Smooth muscle cell (in vitro differentiated cells): Measurements from ENCODE around the gene ATXN1L. TPM values are rescaled to one million over a fixed set of nuclear protein-coding genes. Genes with fewer than 3 reads are reported as not detected.

Experiments
- DNase-seq: peaks from one replicate; lab custom pipeline; 2025; ENCODE audit not compliant: unreplicated experiment; lab: John Stamatoyannopoulos, UW
- H2AFZ ChIP-seq: fragments of 200-600 bp; sonication (generic); 2 replicates; pipeline ENCODE4 v1.6.0; 2016; ENCODE audit warnings: antibody characterized with exemption, low read depth, mild to moderate bottlenecking
- H3F3A ChIP-seq: fragments of 200-600 bp; sonication (generic); 2 replicates; pipeline ENCODE4 v1.6.0; 2017; ENCODE audit warnings: antibody characterized with exemption, low read depth
- H3K27ac ChIP-seq: fragments of 200-600 bp; sonication (generic); 2 replicates; pipeline ENCODE4 v1.5.1; 2016; ENCODE audit warnings: low read depth, mild to moderate bottlenecking
- H3K27me3 ChIP-seq: fragments of 200-600 bp; sonication (generic); 2 replicates; pipeline ENCODE4 v1.6.1; 2016; ENCODE audit warnings: low read depth, mild to moderate bottlenecking
- H3K36me3 ChIP-seq: fragments of 200-600 bp; sonication (generic); 2 replicates; pipeline ENCODE4 v1.5.1; 2016; ENCODE audit warnings: low read depth
- H3K4me1 ChIP-seq: fragments of 200-600 bp; sonication (generic); 2 replicates; pipeline ENCODE4 v1.5.1; 2016; ENCODE audit warnings: low read depth
- H3K4me2 ChIP-seq: fragments of 200-600 bp; sonication (generic); 2 replicates; pipeline ENCODE4 v1.6.0; 2016; ENCODE audit warnings: mild to moderate bottlenecking
- H3K4me3 ChIP-seq: fragments of 200-600 bp; sonication (generic); 2 replicates; pipeline ENCODE4 v1.5.1; 2016; ENCODE audit warnings: mild to moderate bottlenecking
- H3K79me2 ChIP-seq: fragments of 200-600 bp; sonication (generic); 2 replicates; pipeline ENCODE4 v1.6.0; 2016; ENCODE audit warnings: low read depth, mild to moderate bottlenecking
- H3K9ac ChIP-seq: fragments of 200-600 bp; sonication (generic); 2 replicates; pipeline ENCODE4 v1.6.0; 2016; ENCODE audit warnings: low read depth
- H3K9me3 ChIP-seq: fragments of 200-600 bp; sonication (generic); replicated peaks from 2 replicates; pipeline ENCODE4 v1.5.1; 2016; ENCODE audit warnings: low read depth
- H4K20me1 ChIP-seq: fragments of 200-600 bp; sonication (generic); 2 replicates; pipeline ENCODE4 v1.6.0; 2016; ENCODE audit warnings: low read depth
- WGBS: methylation state at CpG from one replicate; pipeline ENCODE4 v1.1.7; 2016; ENCODE audit warnings: low lambda C conversion rate; 5-methylcytosine and 5-hydroxymethylcytosine counted together
- polyA plus RNA-seq: library from polyadenylated mRNA; unstranded; fragments of >200 nt; fragmentation: Nextera tagmentation; extraction: Ambion mirVana; gene quantifications from 2 replicates; pipeline ENCODE4 v1.2.1, GENCODE V29; 2016
- total RNA-seq: library from RNA; depleted of rRNA; stranded (reverse); fragments of >200 nt; gene quantifications from 2 replicates; pipeline ENCODE4 v1.2.3, GENCODE V29; 2014
- TF ChIP-seq, protein P1 (sequence below): fragments of 200-600 bp; sonication (generic); IDR thresholded peaks from 2 replicates; pipeline ENCODE4 v1.5.1; 2017; ENCODE audit warnings: borderline replicate concordance, mild to moderate bottlenecking, antibody characterized with exemption; ENCODE audit not compliant: insufficient read depth, poor library complexity, severe bottlenecking

ATXN1L gene
- total and polyA plus RNA-seq, 2 experiments from 2014 or later = 7.4 to 14.8 TPM

DNA sequence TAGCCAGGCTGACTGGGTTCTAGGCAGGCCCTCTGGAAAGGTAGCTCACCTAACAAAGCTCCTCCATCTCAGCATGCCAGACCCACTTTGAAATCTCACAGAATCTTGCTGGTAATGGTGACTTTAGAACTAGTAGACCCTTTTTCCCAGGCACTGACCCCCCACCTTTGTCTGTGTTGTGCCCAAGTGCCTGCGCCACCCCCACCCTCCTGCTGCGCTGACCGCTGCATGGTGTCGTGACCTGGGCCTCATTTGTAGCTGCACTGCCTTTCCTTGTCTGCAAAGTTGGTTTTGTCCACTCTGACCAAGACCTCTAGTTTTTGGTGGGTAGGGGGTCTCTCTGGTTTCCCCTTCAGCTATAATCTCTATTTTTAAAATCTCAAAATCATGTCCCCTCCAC is 6.8 kb downstream of the ATXN1L start:
- DNase-seq = no peak
- no peak overlapping the region for H3K27ac ChIP-seq
- peaks cover 17% of the 10 kb centered on the region for H3K79me2 ChIP-seq
- peaks cover 43% of the 10 kb centered on the region for H4K20me1 ChIP-seq
- H3F3A ChIP-seq = no peaks in the 10 kb centered on the region
- no peak overlapping the region for H3K9ac ChIP-seq
- no peaks in the 10 kb centered on the region for H3K9me3 ChIP-seq
- H3K4me3 ChIP-seq = no peak overlapping the region
- H3K4me2 ChIP-seq = no peak overlapping the region
- TF ChIP-seq, protein P1, sequence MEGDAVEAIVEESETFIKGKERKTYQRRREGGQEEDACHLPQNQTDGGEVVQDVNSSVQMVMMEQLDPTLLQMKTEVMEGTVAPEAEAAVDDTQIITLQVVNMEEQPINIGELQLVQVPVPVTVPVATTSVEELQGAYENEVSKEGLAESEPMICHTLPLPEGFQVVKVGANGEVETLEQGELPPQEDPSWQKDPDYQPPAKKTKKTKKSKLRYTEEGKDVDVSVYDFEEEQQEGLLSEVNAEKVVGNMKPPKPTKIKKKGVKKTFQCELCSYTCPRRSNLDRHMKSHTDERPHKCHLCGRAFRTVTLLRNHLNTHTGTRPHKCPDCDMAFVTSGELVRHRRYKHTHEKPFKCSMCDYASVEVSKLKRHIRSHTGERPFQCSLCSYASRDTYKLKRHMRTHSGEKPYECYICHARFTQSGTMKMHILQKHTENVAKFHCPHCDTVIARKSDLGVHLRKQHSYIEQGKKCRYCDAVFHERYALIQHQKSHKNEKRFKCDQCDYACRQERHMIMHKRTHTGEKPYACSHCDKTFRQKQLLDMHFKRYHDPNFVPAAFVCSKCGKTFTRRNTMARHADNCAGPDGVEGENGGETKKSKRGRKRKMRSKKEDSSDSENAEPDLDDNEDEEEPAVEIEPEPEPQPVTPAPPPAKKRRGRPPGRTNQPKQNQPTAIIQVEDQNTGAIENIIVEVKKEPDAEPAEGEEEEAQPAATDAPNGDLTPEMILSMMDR = no peak
- 100% methylated on average over 4 of the region's 4 CpGs for WGBS
- H3K4me1 ChIP-seq = no peaks in the 10 kb centered on the region
- no peaks in the 10 kb centered on the region for H3K27me3 ChIP-seq
- no peak overlapping the region for H2AFZ ChIP-seq
- peaks cover 9% of the 10 kb centered on the region for H3K36me3 ChIP-seq

DNA sequence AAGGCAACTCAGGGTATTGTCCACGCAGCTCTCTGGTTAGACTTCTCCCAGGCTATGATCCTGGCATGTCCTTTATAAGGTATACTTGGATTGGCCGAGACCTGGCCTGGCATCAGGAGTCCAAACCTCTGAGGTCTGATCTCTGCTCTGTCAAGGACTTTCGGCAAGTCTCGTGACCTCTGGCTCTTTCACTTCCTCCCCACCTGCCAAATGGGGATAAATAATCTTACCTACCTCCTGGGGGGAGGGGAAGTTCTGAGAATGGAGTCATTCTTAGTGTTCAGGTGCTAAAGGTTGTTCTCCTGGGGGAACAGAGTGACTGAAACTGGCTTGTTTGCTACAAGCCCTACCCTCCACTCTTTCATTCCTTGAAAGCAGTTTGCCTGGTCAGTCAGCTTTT is 7.6 kb downstream of the ATXN1L start:
- Histone ChIP-seq H4K20me1 (peaks cover 46% of the 10 kb centered on the region), H3K4me2 (no peak overlapping the region), H3K27me3 (no peaks in the 10 kb centered on the region), H3K79me2 (peaks cover 8% of the 10 kb centered on the region), H3K27ac (no peak overlapping the region), H3K4me1 (no peaks in the 10 kb centered on the region), H3K36me3 (peaks cover 5% of the 10 kb centered on the region), H3K4me3 (no peak overlapping the region), H3F3A (peaks cover 3% of the 10 kb centered on the region), H3K9me3 (no peaks in the 10 kb centered on the region), H2AFZ (no peak overlapping the region), H3K9ac (no peak overlapping the region)
- WGBS = 97% methylated on average over 4 of the region's 4 CpGs
- no peak for DNase-seq
- TF ChIP-seq, protein P1 = no peak

GRCh38 chr16:71854369-71854948 is 8.7 kb downstream of the ATXN1L start:
- H2AFZ ChIP-seq = no peak overlapping the region
- peaks cover 8% of the 10 kb centered on the region for H3F3A ChIP-seq
- H3K27me3 ChIP-seq = no peaks in the 10 kb centered on the region
- no peak overlapping the region for H3K9ac ChIP-seq
- no peak overlapping the region for H3K4me2 ChIP-seq
- peaks cover 46% of the 10 kb centered on the region for H4K20me1 ChIP-seq
- H3K27ac ChIP-seq = no peak overlapping the region
- peaks cover 4% of the 10 kb centered on the region for H3K36me3 ChIP-seq
- no peaks in the 10 kb centered on the region for H3K4me1 ChIP-seq
- H3K79me2 ChIP-seq = peaks cover 7% of the 10 kb centered on the region
- H3K4me3 ChIP-seq = no peak overlapping the region
- TF ChIP-seq, protein P1 = no peak
- 95% methylated on average over 4 of the region's 4 CpGs for WGBS
- no peak for DNase-seq
- H3K9me3 ChIP-seq = no peaks in the 10 kb centered on the region
